HepG2 (cell line): Measurements from ENCODE around the gene SOX13. TPM values are rescaled to one million over a fixed set of nuclear protein-coding genes. Genes with fewer than 3 reads are reported as not detected.

Source experiments
- HNF1A ChIP-seq, 2 experiments: sonication (generic) in 1 of 2; formaldehyde crosslinking in 1 of 2; IDR thresholded peaks; 2 replicates each; pipeline versions ENCODE4 v1.4.0 to v1.6.1; 2016 to 2020; ENCODE audit warnings: borderline replicate concordance in 1 of 2, low read depth in 1 of 2, mild to moderate bottlenecking in 1 of 2, missing genetic modification reagents in 1 of 2
- HOXA5 ChIP-seq: sonication (generic); formaldehyde crosslinking; IDR thresholded peaks from 2 replicates; pipeline ENCODE4 v1.4.0; 2020; ENCODE audit warnings: missing genetic modification reagents
- MAZ ChIP-seq, 2 experiments: sonication (generic) in 1 of 2; formaldehyde crosslinking in 1 of 2; IDR thresholded peaks; 2 replicates each; pipeline versions ENCODE4 v1.5.0 to v1.6.1; 2012 to 2020; ENCODE audit warnings: low read depth in 2 of 2, mild to moderate bottlenecking in 2 of 2, borderline replicate concordance in 1 of 2, improper control_type of control experiment in 1 of 2, low read length in 1 of 2, missing genetic modification reagents in 1 of 2, moderate library complexity in 1 of 2
- MED13 ChIP-seq: sonication (generic); formaldehyde crosslinking; IDR thresholded peaks from 2 replicates; pipeline ENCODE4 v1.5.0; 2020; ENCODE audit warnings: missing genetic modification reagents
- NFKB2 ChIP-seq: sonication (generic); formaldehyde crosslinking; IDR thresholded peaks from 2 replicates; pipeline ENCODE4 v1.4.0; 2020; ENCODE audit warnings: missing genetic modification reagents, borderline replicate concordance
- NR0B2 ChIP-seq: sonication (generic); formaldehyde crosslinking; IDR thresholded peaks from 2 replicates; pipeline ENCODE4 v1.4.0; 2020; ENCODE audit warnings: mild to moderate bottlenecking, missing genetic modification reagents
- PATZ1 ChIP-seq: sonication (generic); formaldehyde crosslinking; IDR thresholded peaks from 2 replicates; pipeline ENCODE4 v1.4.0; 2020; ENCODE audit warnings: missing genetic modification reagents
- PHF8 ChIP-seq: sonication (generic); formaldehyde crosslinking; IDR thresholded peaks from 2 replicates; pipeline ENCODE4 v1.5.0; 2020; ENCODE audit warnings: missing genetic modification reagents
- POLR2A ChIP-seq, 2 experiments: IDR thresholded peaks; 2 replicates each; pipeline ENCODE4 v1.6.1; 2011; ENCODE audit warnings: low read depth in 2 of 2, low read length in 2 of 2, mild to moderate bottlenecking in 1 of 2, moderate library complexity in 1 of 2; ENCODE audit not compliant: insufficient read depth in 1 of 2
- SAP130 ChIP-seq: IDR thresholded peaks from 2 replicates; pipeline ENCODE4 v1.6.1; 2016; ENCODE audit warnings: low read depth
- SP1 ChIP-seq, 2 experiments: fragments of 450-650 bp in 1 of 2; sonication (generic) in 1 of 2; formaldehyde crosslinking in 1 of 2; IDR thresholded peaks; 2 replicates each; pipeline versions ENCODE4 v1.4.0 to v1.6.1; 2016 to 2020; ENCODE audit warnings: missing genetic modification reagents in 1 of 2
- TERF1 ChIP-seq: sonication (generic); formaldehyde crosslinking; IDR thresholded peaks from 2 replicates; pipeline ENCODE4 v1.8.0; 2022; ENCODE audit warnings: mild to moderate bottlenecking, missing genetic modification reagents, moderate library complexity
- ZNF335 ChIP-seq: sonication (generic); formaldehyde crosslinking; IDR thresholded peaks from 2 replicates; pipeline ENCODE4 v1.4.0; 2020; ENCODE audit warnings: missing genetic modification reagents
- ZNF782 ChIP-seq: sonication (generic); formaldehyde crosslinking; IDR thresholded peaks from 2 replicates; pipeline ENCODE4 v1.4.0; 2020; ENCODE audit warnings: missing genetic modification reagents, mild to moderate bottlenecking, borderline replicate concordance
- ZNF800 ChIP-seq: sonication (generic); formaldehyde crosslinking; IDR thresholded peaks from 2 replicates; pipeline ENCODE4 v1.4.0; 2020; ENCODE audit warnings: missing genetic modification reagents
- ZSCAN21 ChIP-seq: sonication (generic); formaldehyde crosslinking; IDR thresholded peaks from 2 replicates; pipeline ENCODE4 v1.8.0; 2022; ENCODE audit warnings: mild to moderate bottlenecking, missing genetic modification reagents, moderate library complexity, borderline replicate concordance
- polyA plus RNA-seq, 8 experiments: library from polyadenylated mRNA; depleted of rRNA in 3 of 8; stranded (reverse) in 7 of 8; unstranded in 1 of 8; fragments of >200 nt; fragmentation: Illumina TruSeq in 4 of 8; extraction: Trizol in 4 of 8; gene quantifications; 2 replicates each; pipeline versions ENCODE4 v1.2.1 to v1.2.3, GENCODE V29; 2011 to 2016; ENCODE audit warnings: low read depth in 4 of 8, missing spikeins in 1 of 8, mixed read lengths in 1 of 8; ENCODE audit not compliant: insufficient read depth in 1 of 8
- total RNA-seq, 5 experiments: library from RNA; depleted of rRNA; stranded (reverse); fragments of >200 nt; fragmentation: Illumina TruSeq; extraction: Trizol; gene quantifications; 2 replicates each; pipeline ENCODE4 v1.2.3, GENCODE V29; 2016; ENCODE audit warnings: low read depth in 1 of 5

Gene SOX13
- total and polyA plus RNA-seq, 2 of the 13 experiments (the other 11 are each of a cell fraction or from before 2014, with no cell fraction given): 13.3 to 15.8 TPM

- no peak for TF ChIP-seq HNF1A (IDR thresholded peaks at IDR 0.05; ENCODE audit: low read depth)
- 0 out of 2 replicates have a peak, but pooled peaks have one; percentile 61 for TF ChIP-seq HNF1A (CRISPR knock-in tag; IDR thresholded peaks at IDR 0.05; ENCODE audit: borderline replicate concordance)
- TF ChIP-seq MED13 (CRISPR knock-in tag): no peak; the same call in 1 of the 2 replicates
- peak; percentile 54 for TF ChIP-seq PHF8 (CRISPR knock-in tag)
- TF ChIP-seq HOXA5 (CRISPR knock-in tag): 0 out of 2 replicates have a peak, but pooled peaks have one; percentile 16
- TF ChIP-seq NR0B2 (CRISPR knock-in tag): no peak
- TF ChIP-seq ZSCAN21 (CRISPR knock-in tag): 0 out of 2 replicates have a peak, but pooled peaks have one; percentile 59
- peak; percentile 85 for TF ChIP-seq PATZ1 (CRISPR knock-in tag)
- peak; percentile 66; the same call in 1 of the 2 replicates for TF ChIP-seq SAP130 (CRISPR knock-in tag)
- 0 out of 2 replicates have a peak, but pooled peaks have one; percentile 10 for TF ChIP-seq ZNF800 (CRISPR knock-in tag)
- TF ChIP-seq TERF1 (CRISPR knock-in tag): peak; percentile 32; the same call in 1 of the 2 replicates
- no peak for TF ChIP-seq ZNF335
- peak in 1 of 2 experiments; percentile 65; a peak in 2 of 4 replicates for TF ChIP-seq POLR2A (IDR thresholded peaks at IDR 0.05; ENCODE audit: insufficient read depth in 1 of 2, low read depth in 2 of 2, low read length in 2 of 2)
- TF ChIP-seq MAZ (IDR thresholded peaks at IDR 0.05; ENCODE audit: borderline replicate concordance, low read depth, low read length): peak; percentile 59; the same call in 1 of the 2 replicates
- peak; percentile 45; the same call in 1 of the 2 replicates for TF ChIP-seq MAZ (CRISPR knock-in tag; IDR thresholded peaks at IDR 0.05; ENCODE audit: low read depth)
- 0 out of 2 replicates have a peak, but pooled peaks have one; percentile 25 for TF ChIP-seq NFKB2 (CRISPR knock-in tag)
- TF ChIP-seq SP1 (IDR thresholded peaks at IDR 0.05): no peak
- TF ChIP-seq SP1 (CRISPR knock-in tag; IDR thresholded peaks at IDR 0.05): no peak; the same call in 1 of the 2 replicates
- TF ChIP-seq ZNF782 (CRISPR knock-in tag): peak; percentile 44; the same call in 1 of the 2 replicates
Measured at GRCh38 chr1:204151552-204152309, 78.8 kb downstream of the SOX13 start, which contains the start of gene ETNK2 (continued).
